Measurements from ENCODE around the gene EPHA4. TPM values are rescaled to one million over a fixed set of nuclear protein-coding genes. Genes with fewer than 3 reads are reported as not detected.

EPHA4 gene
- total RNA-seq, 1 experiment from 2014 or later, result 3.4 TPM

DNA sequence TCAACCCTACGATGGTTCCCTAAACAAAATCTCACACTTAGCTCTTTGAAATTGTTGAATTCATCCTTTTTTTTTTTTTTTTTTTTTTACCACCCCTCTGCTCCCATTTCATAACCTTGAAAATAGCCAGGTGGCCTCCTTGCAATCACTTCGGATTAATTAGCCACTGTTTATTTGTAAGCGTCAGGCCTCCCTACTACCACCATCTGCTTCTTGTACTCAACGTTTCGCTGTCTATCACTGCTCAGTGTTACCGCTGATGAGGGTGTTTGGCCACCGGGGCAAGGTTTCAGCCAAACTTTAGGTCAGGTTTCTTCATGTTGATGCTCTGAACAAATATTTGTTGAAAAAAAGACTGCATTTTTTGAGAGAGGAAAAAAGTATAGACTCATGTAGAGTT is 183.2 kb downstream of the EPHA4 start:
- ATAC-seq (no peak), DNase-seq (ENCODE audit: low read depth, low spot score) (no peak)
- no peaks in the 10 kb centered on the region for H3K4me1 ChIP-seq (ENCODE audit: control insufficient read depth, insufficient read depth, low read length)
- BruUV-seq (replicated peaks), result no TSS peak
- H3K4me3 ChIP-seq (ENCODE audit: low read depth in 2 of 2, low read length in 2 of 2), result no peak overlapping the region
- H3K9me3 ChIP-seq (ENCODE audit: control insufficient read depth, insufficient read depth, low read depth, low read length), result no peaks in the 10 kb centered on the region
- CTCF ChIA-PET, result interaction anchor here (0.6 kb wide), 3 partner anchors 15 to 1669 kb away, joined by 3 to 11 read pairs (median 5); no protein-coding TSS in a partner anchor
- POLR2A ChIA-PET, result no interaction called here
- TF ChIP-seq TCF7L2 (IDR thresholded peaks at IDR 0.05; ENCODE audit: low read depth, low read length), result no peak
- TF ChIP-seq, protein P1, sequence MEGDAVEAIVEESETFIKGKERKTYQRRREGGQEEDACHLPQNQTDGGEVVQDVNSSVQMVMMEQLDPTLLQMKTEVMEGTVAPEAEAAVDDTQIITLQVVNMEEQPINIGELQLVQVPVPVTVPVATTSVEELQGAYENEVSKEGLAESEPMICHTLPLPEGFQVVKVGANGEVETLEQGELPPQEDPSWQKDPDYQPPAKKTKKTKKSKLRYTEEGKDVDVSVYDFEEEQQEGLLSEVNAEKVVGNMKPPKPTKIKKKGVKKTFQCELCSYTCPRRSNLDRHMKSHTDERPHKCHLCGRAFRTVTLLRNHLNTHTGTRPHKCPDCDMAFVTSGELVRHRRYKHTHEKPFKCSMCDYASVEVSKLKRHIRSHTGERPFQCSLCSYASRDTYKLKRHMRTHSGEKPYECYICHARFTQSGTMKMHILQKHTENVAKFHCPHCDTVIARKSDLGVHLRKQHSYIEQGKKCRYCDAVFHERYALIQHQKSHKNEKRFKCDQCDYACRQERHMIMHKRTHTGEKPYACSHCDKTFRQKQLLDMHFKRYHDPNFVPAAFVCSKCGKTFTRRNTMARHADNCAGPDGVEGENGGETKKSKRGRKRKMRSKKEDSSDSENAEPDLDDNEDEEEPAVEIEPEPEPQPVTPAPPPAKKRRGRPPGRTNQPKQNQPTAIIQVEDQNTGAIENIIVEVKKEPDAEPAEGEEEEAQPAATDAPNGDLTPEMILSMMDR (IDR thresholded peaks at IDR 0.05), result no peak
- TF ChIP-seq, protein P2, sequence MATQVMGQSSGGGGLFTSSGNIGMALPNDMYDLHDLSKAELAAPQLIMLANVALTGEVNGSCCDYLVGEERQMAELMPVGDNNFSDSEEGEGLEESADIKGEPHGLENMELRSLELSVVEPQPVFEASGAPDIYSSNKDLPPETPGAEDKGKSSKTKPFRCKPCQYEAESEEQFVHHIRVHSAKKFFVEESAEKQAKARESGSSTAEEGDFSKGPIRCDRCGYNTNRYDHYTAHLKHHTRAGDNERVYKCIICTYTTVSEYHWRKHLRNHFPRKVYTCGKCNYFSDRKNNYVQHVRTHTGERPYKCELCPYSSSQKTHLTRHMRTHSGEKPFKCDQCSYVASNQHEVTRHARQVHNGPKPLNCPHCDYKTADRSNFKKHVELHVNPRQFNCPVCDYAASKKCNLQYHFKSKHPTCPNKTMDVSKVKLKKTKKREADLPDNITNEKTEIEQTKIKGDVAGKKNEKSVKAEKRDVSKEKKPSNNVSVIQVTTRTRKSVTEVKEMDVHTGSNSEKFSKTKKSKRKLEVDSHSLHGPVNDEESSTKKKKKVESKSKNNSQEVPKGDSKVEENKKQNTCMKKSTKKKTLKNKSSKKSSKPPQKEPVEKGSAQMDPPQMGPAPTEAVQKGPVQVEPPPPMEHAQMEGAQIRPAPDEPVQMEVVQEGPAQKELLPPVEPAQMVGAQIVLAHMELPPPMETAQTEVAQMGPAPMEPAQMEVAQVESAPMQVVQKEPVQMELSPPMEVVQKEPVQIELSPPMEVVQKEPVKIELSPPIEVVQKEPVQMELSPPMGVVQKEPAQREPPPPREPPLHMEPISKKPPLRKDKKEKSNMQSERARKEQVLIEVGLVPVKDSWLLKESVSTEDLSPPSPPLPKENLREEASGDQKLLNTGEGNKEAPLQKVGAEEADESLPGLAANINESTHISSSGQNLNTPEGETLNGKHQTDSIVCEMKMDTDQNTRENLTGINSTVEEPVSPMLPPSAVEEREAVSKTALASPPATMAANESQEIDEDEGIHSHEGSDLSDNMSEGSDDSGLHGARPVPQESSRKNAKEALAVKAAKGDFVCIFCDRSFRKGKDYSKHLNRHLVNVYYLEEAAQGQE (IDR thresholded peaks at IDR 0.05; ENCODE audit: insufficient read depth in 1 of 2, low read depth in 2 of 2, low read length in 1 of 2), result no peak
- TF ChIP-seq POLR2AphosphoS5 (IDR thresholded peaks at IDR 0.05; ENCODE audit: low read depth, low read length), result no peak
- no peak for TF ChIP-seq SIN3A (IDR thresholded peaks at IDR 0.05; ENCODE audit: borderline replicate concordance, insufficient read depth, low read depth, low read length)
- in situ Hi-C loops (cut with HindIII; ENCODE audit: low pct_unique_long_range_greater_than_20kb, low sequenced_read_pairs) (no loop called here), intact Hi-C loops (cut with micrococcal nuclease; ENCODE audit: unreplicated experiment) (no loop called here)
- H3K27me3 ChIP-seq (ENCODE audit: control insufficient read depth, insufficient read depth, low read length), result no peaks in the 10 kb centered on the region
- H3K36me3 ChIP-seq (ENCODE audit: control insufficient read depth, insufficient read depth, low read length), result no peaks in the 10 kb centered on the region
- H3K27ac ChIP-seq (ENCODE audit: low read length), result no peak overlapping the region

DNA sequence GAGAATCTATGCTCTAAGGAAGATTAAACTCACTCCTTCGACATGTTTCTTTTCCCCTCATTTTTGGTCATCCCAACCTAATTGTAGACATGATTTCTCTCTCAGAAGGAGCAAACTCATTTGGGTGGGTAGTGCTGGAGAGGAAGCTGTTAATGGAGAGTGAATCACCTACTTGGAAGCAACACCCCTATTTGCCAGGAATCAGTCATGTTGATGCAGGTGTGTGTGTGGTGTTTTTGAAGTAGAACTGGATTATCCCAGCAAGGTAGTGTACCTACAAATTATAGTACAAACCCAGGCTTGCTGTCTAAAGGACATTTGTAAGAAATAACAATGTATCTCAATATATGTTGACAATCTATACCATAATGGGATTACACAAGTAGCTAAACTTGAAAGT is 186.4 kb downstream of the EPHA4 start:
- Histone ChIP-seq H3K36me3 (ENCODE audit: control insufficient read depth, insufficient read depth, low read length) (no peaks in the 10 kb centered on the region), H3K27me3 (ENCODE audit: control insufficient read depth, insufficient read depth, low read length) (no peaks in the 10 kb centered on the region), H3K4me3 (ENCODE audit: low read depth in 2 of 2, low read length in 2 of 2) (no peak overlapping the region), H3K4me1 (ENCODE audit: control insufficient read depth, insufficient read depth, low read length) (no peaks in the 10 kb centered on the region), H3K27ac (ENCODE audit: low read length) (no peak overlapping the region), H3K9me3 (ENCODE audit: control insufficient read depth, insufficient read depth, low read depth, low read length) (no peaks in the 10 kb centered on the region)
- BruUV-seq (replicated peaks), result no TSS peak
- no peak for ATAC-seq
- CTCF ChIA-PET, result no interaction called here
- DNase-seq (ENCODE audit: low read depth, low spot score), result no peak
- TF ChIP-seq SIN3A (IDR thresholded peaks at IDR 0.05; ENCODE audit: borderline replicate concordance, insufficient read depth, low read depth, low read length) (no peak), POLR2AphosphoS5 (IDR thresholded peaks at IDR 0.05; ENCODE audit: low read depth, low read length) (no peak), TCF7L2 (IDR thresholded peaks at IDR 0.05; ENCODE audit: low read depth, low read length) (no peak)
- TF ChIP-seq, protein P1 (IDR thresholded peaks at IDR 0.05), result no peak
- TF ChIP-seq, protein P2 (IDR thresholded peaks at IDR 0.05; ENCODE audit: insufficient read depth in 1 of 2, low read depth in 2 of 2, low read length in 1 of 2), result no peak
- intact Hi-C loops (cut with micrococcal nuclease; ENCODE audit: unreplicated experiment), result no loop called here
- in situ Hi-C loops (cut with HindIII; ENCODE audit: low pct_unique_long_range_greater_than_20kb, low sequenced_read_pairs), result no loop called here
- POLR2A ChIA-PET, result no interaction called here

Data from Panc1 (cell line).